Activated CD4-positive, alpha-beta T cell treated with anti-CD3 and anti-CD28 coated beads for 24 hours (primary cell): ENCODE measurements around the gene WIPI1.
"Not testable (repeated sequence)": the region's sequence is repeated elsewhere in the genome, so short reads cannot be mapped to it uniquely, and the experiment has no call there.

Experiments used
- DNase-seq, 2 donors: peaks; one replicate each; pipeline ENCODE4 v3.0.0-alpha.2; 2020; ENCODE audit warnings: low read depth in 2 of 2

The WIPI1 gene

DNA sequence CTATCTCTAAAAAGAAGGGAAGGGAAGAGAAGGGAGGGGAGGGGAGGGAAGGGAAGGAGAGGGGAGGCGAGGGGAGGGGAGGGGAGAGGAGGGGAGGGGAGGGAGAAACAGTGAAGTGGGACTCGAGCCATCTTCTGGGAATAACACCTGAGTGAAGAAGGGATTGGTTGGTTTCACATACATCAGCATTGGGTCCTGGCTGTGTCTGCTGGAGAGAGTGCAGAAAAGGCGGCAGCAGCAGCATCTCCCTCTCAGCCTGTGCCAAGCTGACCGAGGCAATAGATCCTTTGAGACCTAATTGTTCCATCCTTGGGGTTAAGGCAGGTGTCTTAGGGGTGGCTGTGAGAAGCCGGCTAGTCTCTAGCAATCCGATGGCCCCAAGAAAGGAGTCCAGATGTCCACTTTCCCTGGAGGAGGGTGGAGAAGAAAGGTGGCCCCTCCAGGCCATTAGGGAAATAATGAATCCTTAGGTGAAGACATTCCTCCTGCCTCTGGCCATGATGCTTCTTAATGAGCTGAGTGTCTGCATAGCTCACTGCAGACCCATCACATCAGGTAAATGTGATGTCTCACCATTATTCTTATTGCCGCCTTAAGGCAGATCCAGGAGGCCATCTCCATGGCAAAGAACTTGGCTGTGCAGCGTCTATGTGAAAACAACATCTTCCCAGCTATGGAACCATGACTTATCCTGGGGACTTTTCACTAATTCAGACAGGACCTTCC, 71.6 kb downstream of the WIPI1 start:
- no peak for DNase-seq

DNA sequence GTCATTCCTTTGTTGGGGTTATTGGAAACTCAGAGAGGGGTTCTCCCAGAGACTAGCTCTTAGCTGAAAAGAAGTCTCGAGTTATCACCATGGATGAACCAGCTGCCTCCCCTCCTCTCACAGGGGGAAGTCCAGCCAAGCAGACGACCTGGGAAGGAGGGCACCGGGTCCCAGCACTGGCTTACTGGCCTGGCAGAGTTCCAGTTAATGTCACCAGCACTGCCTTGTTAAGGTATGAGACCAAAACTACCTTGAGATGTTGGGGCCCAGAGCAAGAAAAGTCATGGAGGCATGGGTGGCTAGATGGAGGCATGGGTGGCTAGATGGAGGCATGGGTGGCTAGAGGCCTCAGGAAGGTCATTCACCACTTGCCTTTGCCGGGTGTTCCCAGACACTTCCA, 72.4 kb downstream of the WIPI1 start:
- no peak for DNase-seq

DNA sequence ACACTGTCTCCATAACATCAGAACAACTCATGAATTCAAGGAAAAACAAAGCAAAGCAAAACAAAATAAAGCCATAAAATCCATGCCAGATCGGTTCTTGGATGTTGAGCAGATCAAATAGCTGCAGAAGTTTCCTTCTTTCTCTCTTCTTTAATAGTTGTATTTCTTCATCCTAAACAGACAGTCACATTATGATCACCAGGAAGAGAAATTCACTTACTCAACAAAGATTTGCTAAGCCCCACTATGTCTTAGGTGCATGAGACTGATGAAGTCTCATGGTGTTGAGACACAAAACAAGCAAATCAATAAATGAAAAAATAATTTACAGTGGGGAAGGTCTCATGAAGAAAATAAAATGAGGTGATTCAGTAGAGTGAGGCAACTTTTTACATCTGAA, 72.8 kb downstream of the WIPI1 start:
- no peak for DNase-seq

DNA sequence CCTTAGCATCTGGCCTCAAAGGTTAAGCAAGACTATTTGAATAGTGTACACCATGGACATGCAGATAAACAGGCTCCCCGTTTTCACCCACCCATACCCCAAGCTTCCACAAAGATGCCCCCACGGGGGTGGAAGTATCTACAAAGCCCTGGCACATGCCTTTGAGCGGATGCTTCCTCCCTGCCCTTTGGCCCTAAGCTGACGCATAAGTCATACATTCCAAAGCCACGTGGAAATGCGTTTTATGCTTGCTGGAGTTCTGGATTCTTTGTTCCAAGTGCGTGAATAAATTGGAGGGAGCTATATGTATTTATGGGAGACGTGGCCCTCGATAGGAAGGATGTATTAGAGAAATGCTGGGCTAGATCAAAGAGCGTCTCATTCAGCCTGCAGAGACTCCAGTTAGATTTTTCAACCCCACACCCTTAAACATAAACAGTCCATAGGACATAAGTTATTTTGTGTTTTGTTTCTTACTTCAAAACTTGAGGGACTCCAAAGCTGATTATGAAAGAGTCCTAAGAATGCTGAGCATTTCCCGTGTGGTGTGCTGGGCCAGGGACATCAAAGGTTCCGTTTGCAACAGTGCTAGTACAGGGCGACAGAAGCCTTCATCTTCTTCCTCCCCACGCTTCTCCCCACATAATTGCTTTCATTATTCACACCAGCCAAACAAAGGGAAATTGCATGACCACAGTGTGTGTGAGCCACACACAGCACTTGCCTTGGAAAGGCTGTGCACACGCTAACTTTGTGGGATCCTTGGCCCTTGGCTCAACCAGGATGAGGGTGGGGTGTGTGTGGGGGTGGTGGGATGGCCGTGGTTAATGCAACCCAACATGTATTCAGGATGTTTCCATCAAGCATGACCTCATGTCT, 73.6 kb downstream of the WIPI1 start:
- DNase-seq = no peak

DNA sequence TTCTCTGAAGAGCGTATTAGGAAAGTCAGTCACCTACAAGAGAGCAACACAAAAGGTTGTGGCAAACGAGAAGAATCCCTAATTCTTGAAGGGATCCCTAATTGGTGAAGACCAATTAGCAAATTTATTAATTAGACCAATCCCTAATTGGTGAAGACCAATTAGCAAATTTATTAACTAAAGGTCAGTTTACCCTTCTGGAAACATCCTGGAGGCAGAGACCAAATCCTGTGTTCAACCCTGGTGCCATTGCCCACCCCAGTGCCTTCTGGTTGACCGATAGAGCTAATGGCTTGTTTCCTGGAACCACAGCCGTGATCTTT, 74.2 kb downstream of the WIPI1 start:
- no peak for DNase-seq

DNA sequence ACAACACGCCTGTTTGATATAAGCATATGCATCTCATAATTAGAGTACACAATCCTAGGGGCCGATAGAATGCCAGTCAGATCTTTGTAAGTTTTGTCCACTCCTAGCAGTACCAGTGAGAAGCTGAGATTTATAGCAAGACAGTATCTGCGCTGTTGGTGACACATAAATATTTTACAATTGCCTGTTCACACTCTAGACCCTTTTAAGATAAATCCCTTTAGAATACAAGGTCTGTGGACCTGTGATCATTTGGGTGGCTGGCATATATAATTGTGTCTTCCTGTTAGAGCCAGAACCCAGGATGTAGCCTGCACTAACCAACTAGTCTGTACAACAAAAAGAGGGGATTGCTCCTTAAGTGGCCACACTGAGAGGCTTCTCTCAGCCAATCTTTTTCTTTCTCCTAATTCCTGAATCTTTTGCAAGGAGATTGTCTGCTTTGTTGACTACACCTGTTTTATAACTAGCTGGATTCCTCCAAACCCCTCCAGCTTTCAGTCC, 74.7 kb downstream of the WIPI1 start:
- DNase-seq = no peak

DNA sequence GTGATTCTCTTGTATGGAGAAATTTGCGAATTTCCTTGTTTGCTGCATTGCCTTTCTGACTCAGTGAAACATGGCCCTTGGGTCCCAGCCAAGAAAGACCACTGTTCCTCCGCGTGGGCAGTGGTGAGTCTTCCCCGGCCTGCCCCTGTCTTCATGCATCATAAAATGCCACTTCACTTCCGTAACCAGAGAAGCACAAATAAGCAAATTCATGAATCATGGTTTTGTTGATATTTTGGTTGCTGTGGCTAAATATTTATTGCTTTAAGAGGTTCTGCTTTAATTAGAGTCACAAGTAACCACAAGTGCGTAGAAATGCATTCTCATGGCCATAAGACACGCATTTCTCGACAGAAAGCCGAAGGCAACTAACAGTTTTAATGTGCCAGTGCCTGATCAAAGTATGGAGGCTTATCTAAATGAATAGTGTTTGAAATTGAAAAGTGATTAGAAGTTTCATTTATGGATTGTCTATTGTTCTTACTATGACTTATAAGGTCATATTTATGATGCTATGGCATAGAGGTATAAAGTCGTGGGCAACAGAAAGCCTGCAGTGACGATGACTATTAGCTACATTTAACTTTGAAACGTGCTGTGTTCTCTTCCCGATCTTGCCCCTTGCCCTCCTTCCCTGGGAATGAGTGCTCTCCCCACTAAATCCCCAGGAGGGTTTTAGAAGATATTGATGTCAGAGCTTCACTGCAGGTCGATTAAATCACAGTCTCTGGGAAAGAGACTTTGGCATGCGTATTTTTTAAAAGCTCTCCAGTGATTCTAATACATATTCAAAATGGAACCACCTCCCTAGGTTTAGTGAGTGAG, 76.0 kb downstream of the WIPI1 start:
- DNase-seq = no peak

DNA sequence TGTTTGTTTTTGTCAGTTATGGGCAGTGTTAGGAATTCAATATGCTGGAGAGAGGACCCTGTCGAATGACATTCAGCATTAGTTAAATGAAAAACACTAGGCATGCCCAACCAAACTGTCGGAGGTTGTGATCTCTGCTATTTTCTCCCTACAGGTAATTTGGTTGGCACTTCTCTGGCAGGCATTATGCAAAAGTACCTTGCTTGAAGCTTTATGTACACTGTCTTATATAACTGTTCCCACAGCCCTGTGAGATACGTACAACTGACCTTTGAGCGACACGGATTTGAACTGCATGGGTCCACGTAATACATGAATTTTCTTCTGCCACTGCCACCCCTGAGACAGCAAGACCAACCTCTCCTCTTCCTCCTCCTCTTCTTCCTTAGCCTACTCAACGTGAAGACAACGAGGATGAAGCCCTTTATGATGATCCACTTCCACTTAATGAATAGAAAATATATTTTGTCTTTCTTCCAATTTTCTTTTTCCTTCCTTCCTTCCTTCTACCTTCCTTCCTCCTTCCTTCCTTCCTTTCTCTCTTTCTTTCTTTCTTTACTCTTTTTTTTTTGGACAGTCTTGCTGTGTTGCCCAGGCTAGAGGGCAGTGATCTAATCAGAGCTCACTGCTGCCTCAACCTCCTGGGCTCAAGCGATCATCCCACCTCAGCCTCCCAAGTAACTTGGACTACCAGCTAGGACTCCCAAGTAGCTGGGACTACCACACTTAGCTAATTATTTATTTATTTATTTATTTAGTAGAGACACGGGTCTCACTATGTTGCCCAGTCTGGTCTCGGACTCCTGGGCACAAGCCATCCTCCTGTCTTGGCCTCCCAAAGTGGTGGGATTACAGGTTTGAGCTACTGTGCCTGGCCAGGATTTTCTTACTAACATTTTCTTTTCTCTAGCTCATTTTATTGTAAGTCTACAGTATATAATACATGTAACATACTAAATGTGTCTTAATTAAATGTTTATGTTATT, 77.3 kb downstream of the WIPI1 start:
- no peak for DNase-seq

DNA sequence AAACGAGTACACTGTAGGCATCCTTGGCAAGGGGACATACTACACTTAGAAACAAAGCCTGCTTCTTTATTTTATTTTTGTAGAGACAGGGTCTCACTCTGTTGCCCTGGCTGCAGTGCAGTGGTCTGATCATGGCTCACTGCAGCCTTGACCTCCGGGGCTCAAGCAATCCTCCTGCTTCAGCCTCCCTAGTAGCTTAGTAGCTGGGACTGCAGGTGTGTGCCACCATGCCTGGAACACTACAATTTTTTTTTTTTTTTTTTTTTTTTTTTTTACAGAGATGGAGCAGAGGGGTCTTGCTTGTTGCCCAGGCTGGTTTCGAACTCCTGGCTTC, 78.2 kb downstream of the WIPI1 start:
- no peak for DNase-seq

DNA sequence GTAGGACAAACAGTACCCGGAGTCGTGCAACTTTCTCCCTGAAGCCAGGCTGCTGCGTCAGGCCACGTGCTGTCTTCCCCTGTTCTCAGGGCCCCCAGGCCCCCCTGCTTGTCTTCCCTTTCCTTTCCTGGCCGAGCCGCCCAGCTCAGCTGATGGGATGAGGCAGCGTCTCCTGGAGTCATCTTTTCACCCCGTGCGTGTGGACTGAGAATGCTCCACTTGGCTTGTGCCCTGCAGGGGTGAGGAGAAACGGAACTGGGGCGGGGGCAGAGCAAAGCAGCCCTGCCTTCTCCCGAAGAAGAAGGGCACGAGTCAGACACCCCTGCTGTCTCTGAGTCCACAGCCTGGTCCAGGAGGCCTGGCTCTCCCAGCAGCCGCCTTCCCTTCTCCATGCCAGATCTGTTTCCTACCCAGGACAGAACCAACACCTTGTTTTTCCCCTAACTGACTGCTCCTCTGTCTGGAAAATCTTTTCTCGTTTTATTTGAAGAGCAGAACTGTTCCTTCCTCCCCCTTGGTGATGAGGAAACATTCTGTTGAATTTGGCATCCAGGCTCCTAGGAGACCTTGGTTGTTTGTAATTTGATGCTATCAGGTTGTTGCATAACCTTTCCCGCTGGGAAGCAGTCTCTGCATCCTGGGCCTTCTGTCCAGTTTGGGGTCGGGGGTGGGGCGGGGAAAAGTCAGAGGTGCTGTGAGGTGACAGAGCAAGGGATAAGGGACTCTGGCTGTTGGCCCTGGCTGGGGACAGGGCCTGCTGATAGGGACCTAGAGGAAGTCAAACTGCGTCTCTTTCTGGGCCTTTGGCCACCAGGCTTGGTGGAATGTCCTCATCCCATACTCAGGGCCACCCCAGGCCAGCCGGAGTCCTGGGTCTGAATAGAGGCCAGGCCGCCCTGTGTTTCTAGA, 78.8 kb downstream of the WIPI1 start:
- DNase-seq = no peak

DNA sequence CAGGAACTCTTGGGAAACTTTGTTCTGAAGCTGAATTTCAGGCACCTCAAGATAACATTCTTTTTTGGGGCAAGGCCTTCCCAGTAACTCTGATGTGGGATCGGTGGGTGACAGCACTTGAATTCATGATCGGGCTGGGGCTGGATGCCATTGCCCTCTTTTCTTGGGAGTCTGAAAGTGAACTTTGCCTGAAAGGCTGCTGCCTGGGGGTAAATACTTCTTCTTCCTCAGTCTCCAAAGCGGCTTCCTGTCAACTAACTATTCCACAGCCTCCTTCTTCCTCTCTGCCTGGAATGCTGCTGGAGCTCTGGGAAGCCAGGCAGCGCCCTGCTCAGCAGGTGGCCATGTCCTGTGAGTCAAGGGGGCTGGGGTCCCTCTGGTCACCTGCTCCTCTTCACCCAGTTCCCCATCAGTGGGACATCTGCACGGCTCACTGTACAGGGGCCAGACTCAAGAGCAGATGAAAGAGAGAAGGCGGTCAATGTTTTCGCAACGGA, 79.5 kb downstream of the WIPI1 start:
- DNase-seq = no peak

DNA sequence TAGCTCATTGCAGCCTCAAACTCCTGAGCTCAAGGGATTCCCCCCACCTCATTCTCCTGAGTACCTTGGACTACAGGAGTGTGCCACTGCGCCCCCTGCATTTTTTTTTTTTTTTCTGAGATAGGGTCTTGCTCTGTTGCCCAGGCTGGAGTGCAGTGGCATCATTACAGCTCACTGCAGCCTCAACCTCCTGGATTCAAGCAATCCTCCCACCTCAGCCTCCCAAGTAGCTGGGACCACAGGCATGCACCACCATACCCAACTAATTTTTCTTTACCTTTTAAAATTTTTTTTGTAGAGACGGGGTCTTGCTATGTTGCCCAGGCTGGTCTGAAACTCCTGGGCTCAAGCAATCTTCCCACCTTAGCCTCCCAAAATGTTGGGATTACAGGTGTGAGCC, 81.1 kb downstream of the WIPI1 start:
- not testable (repeated sequence) for DNase-seq

DNA sequence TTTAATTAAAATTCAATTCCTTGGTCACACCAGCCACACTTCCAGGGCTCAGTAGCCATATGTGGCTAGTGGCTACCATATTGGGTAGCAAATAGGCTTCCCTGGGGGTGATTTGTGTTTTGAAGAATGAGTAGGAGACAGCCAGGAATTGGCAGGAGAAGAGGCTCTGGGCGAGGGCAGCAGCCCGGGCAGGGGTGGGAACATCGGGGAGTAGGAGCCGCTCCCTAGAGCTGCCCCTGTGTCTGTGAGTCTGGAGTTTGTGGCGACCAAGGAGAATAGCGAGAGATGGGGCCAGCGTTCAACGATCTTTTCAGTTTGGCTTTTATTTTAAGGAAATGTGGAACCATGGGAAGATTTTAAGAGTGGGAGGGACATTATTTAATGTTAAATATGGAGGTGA, 81.7 kb downstream of the WIPI1 start:
- DNase-seq = no peak
